HG02885 (cell line): ENCODE data around the gene MTA3.
"Not testable (repeated sequence)": the region's sequence is repeated elsewhere in the genome, so short reads cannot be mapped to it uniquely, and the experiment has no call there.

Experiments
- ATAC-seq: cut with Tn5 transposase; IDR thresholded peaks from one replicate; pipeline ENCODE4 v1.9.1; 2021; ENCODE audit warnings: mild to moderate bottlenecking; ENCODE audit not compliant: unreplicated experiment, poor library complexity

Gene MTA3

GRCh38 chr2:42722320-42723190, 154.1 kb downstream of the MTA3 start:
- ATAC-seq: peak; percentile 99

GRCh38 chr2:42723465-42723864, 155.0 kb downstream of the MTA3 start:
- no peak for ATAC-seq

GRCh38 chr2:42724886-42725285, 156.5 kb downstream of the MTA3 start:
- no peak for ATAC-seq

GRCh38 chr2:42725657-42726056, 157.2 kb downstream of the MTA3 start:
- no peak for ATAC-seq

- ATAC-seq: no peak
These were observed 158.2 kb downstream of the MTA3 start for GRCh38 chr2:42726680-42727079.

- not testable (repeated sequence) for ATAC-seq
These were observed 162.9 kb downstream of the MTA3 start for GRCh38 chr2:42731316-42731715.

GRCh38 chr2:42733852-42734251, 165.4 kb downstream of the MTA3 start:
- no peak for ATAC-seq

- no peak for ATAC-seq
These were observed 168.3 kb downstream of the MTA3 start for GRCh38 chr2:42736598-42737322.

GRCh38 chr2:42741140-42741539, 172.7 kb downstream of the MTA3 start:
- no peak for ATAC-seq

GRCh38 chr2:42742740-42743658, 174.6 kb downstream of the MTA3 start:
- ATAC-seq: no peak

- no peak for ATAC-seq
These were observed 175.2 kb downstream of the MTA3 start for GRCh38 chr2:42743659-42743990.

- ATAC-seq: no peak
These were observed 176.2 kb downstream of the MTA3 start for GRCh38 chr2:42744545-42745082.

- no peak for ATAC-seq
These were observed 179.0 kb downstream of the MTA3 start for GRCh38 chr2:42747422-42747821.

GRCh38 chr2:42748840-42749239, 180.4 kb downstream of the MTA3 start:
- no peak for ATAC-seq

GRCh38 chr2:42752314-42752713, 183.9 kb downstream of the MTA3 start:
- peak; percentile 89 for ATAC-seq

- no peak for ATAC-seq
These were observed 184.7 kb downstream of the MTA3 start for GRCh38 chr2:42752816-42753813.

GRCh38 chr2:42754021-42754775, 185.8 kb downstream of the MTA3 start:
- no peak for ATAC-seq

GRCh38 chr2:42754776-42755140, 186.3 kb downstream of the MTA3 start:
- no peak for ATAC-seq
